ENCODE measurements around the gene SLC4A1. TPM values are rescaled to one million over a fixed set of nuclear protein-coding genes. Genes with fewer than 3 reads are reported as not detected.

The SLC4A1 gene
- total RNA-seq, 1 donor from 2014 or later: not detected

GRCh38 chr17:44217738-44218343 lies 50.1 kb downstream of the SLC4A1 start:
- Mint-ChIP-seq H3K4me1 (peaks cover 52% of the 10 kb centered on the region), H3K9me3 (no peaks in the 10 kb centered on the region), H3K27me3 (no peaks in the 10 kb centered on the region), H3K36me3 (ENCODE audit: low read depth) (peaks cover 53% of the 10 kb centered on the region), H3K4me3 (peak overlapping the region; percentile 97), H3K27ac (peak overlapping the region; percentile 97)
- intact Hi-C loops (cut with micrococcal nuclease): loop anchor here (1.0 to 10.0 kb wide), 5 partner anchors 8 to 287 kb away; partner anchors contain the start of genes GPATCH8 and HROB
- no peak for DNase-seq

- H3K4me1 Mint-ChIP-seq: peaks cover 42% of the 10 kb centered on the region
- peak overlapping the region; percentile 97 for H3K27ac Mint-ChIP-seq
- DNase-seq: no peak
- H3K36me3 Mint-ChIP-seq (ENCODE audit: low read depth): peaks cover 58% of the 10 kb centered on the region
- intact Hi-C loops (cut with micrococcal nuclease): loop anchor here (10.0 kb wide), 1 partner anchor 288 kb away; the partner anchor contains the start of gene GPATCH8
- H3K9me3 Mint-ChIP-seq: no peaks in the 10 kb centered on the region
- H3K27me3 Mint-ChIP-seq: no peaks in the 10 kb centered on the region
- H3K4me3 Mint-ChIP-seq: peak overlapping the region; percentile 97
Observed at GRCh38 chr17:44216694-44217093, 51.2 kb downstream of the SLC4A1 start.

- no peaks in the 10 kb centered on the region for H3K27me3 Mint-ChIP-seq
- peak overlapping the region; percentile 97 for H3K27ac Mint-ChIP-seq
- H3K4me1 Mint-ChIP-seq: peaks cover 38% of the 10 kb centered on the region
- peak; percentile 81 for DNase-seq
- peak overlapping the region; percentile 97 for H3K4me3 Mint-ChIP-seq
- no peaks in the 10 kb centered on the region for H3K9me3 Mint-ChIP-seq
- intact Hi-C loops (cut with micrococcal nuclease): loop anchor here (10.0 kb wide), 1 partner anchor 289 kb away; the partner anchor contains the start of gene GPATCH8
- peaks cover 61% of the 10 kb centered on the region for H3K36me3 Mint-ChIP-seq (ENCODE audit: low read depth)
Observed at GRCh38 chr17:44216173-44216572, 51.8 kb downstream of the SLC4A1 start.

- H3K27me3 Mint-ChIP-seq: no peaks in the 10 kb centered on the region
- no peaks in the 10 kb centered on the region for H3K9me3 Mint-ChIP-seq
- intact Hi-C loops (cut with micrococcal nuclease): loop anchor here (10.0 kb wide), 1 partner anchor 290 kb away; the partner anchor contains the start of gene GPATCH8
- H3K27ac Mint-ChIP-seq: peak overlapping the region; percentile 32
- peaks cover 65% of the 10 kb centered on the region for H3K36me3 Mint-ChIP-seq (ENCODE audit: low read depth)
- peak overlapping the region; percentile 55 for H3K4me3 Mint-ChIP-seq
- DNase-seq: no peak
- peaks cover 45% of the 10 kb centered on the region for H3K4me1 Mint-ChIP-seq
Observed at GRCh38 chr17:44214896-44215295, 53.0 kb downstream of the SLC4A1 start.

GRCh38 chr17:44214230-44214494 lies 53.8 kb downstream of the SLC4A1 start:
- Mint-ChIP-seq H3K27ac (peak overlapping the region; percentile 30), H3K4me1 (peaks cover 52% of the 10 kb centered on the region), H3K27me3 (no peaks in the 10 kb centered on the region), H3K36me3 (ENCODE audit: low read depth) (peaks cover 72% of the 10 kb centered on the region), H3K4me3 (no peak overlapping the region), H3K9me3 (no peaks in the 10 kb centered on the region)
- DNase-seq: no peak
- intact Hi-C loops (cut with micrococcal nuclease): loop anchor here (10.0 kb wide), 1 partner anchor 291 kb away; the partner anchor contains the start of gene GPATCH8

GRCh38 chr17:44213403-44214229 lies 54.3 kb downstream of the SLC4A1 start:
- H3K4me1 Mint-ChIP-seq: peaks cover 53% of the 10 kb centered on the region
- peaks cover 77% of the 10 kb centered on the region for H3K36me3 Mint-ChIP-seq (ENCODE audit: low read depth)
- intact Hi-C loops (cut with micrococcal nuclease): loop anchor here (10.0 kb wide), 1 partner anchor 291 kb away; the partner anchor contains the start of gene GPATCH8
- no peaks in the 10 kb centered on the region for H3K27me3 Mint-ChIP-seq
- H3K27ac Mint-ChIP-seq: peak overlapping the region; percentile 30
- H3K4me3 Mint-ChIP-seq: peak overlapping the region; percentile 5
- no peak for DNase-seq
- H3K9me3 Mint-ChIP-seq: no peaks in the 10 kb centered on the region

- Mint-ChIP-seq H3K27me3 (no peaks in the 10 kb centered on the region), H3K9me3 (no peaks in the 10 kb centered on the region), H3K4me1 (peaks cover 58% of the 10 kb centered on the region), H3K27ac (peak overlapping the region; percentile 37), H3K36me3 (ENCODE audit: low read depth) (peaks cover 79% of the 10 kb centered on the region), H3K4me3 (no peak overlapping the region)
- intact Hi-C loops (cut with micrococcal nuclease): loop anchor here (10.0 kb wide), 1 partner anchor 292 kb away; the partner anchor contains the start of gene GPATCH8
- DNase-seq: no peak
Observed at GRCh38 chr17:44212507-44213402, 55.2 kb downstream of the SLC4A1 start.

GRCh38 chr17:44211281-44212265 lies 56.4 kb downstream of the SLC4A1 start:
- DNase-seq: no peak
- H3K36me3 Mint-ChIP-seq (ENCODE audit: low read depth): peaks cover 76% of the 10 kb centered on the region
- peaks cover 51% of the 10 kb centered on the region for H3K4me1 Mint-ChIP-seq
- H3K27me3 Mint-ChIP-seq: no peaks in the 10 kb centered on the region
- no peaks in the 10 kb centered on the region for H3K9me3 Mint-ChIP-seq
- intact Hi-C loops (cut with micrococcal nuclease): loop anchor here (10.0 kb wide), 1 partner anchor 293 kb away; the partner anchor contains the start of gene GPATCH8
- peak overlapping the region; percentile 66 for H3K27ac Mint-ChIP-seq
- peak overlapping the region; percentile 21 for H3K4me3 Mint-ChIP-seq

GRCh38 chr17:44210342-44211192 lies 57.4 kb downstream of the SLC4A1 start:
- no peaks in the 10 kb centered on the region for H3K9me3 Mint-ChIP-seq
- DNase-seq: peak; percentile 97
- no peaks in the 10 kb centered on the region for H3K27me3 Mint-ChIP-seq
- H3K27ac Mint-ChIP-seq: peak overlapping the region; percentile 87
- intact Hi-C loops (cut with micrococcal nuclease): loop anchor here (1.0 to 10.0 kb wide), 4 partner anchors 8 to 294 kb away; partner anchors contain the start of gene GPATCH8
- H3K4me1 Mint-ChIP-seq: peaks cover 42% of the 10 kb centered on the region
- H3K36me3 Mint-ChIP-seq (ENCODE audit: low read depth): peaks cover 74% of the 10 kb centered on the region
- peak overlapping the region; percentile 85 for H3K4me3 Mint-ChIP-seq

- H3K4me3 Mint-ChIP-seq: peak overlapping the region; percentile 85
- H3K27me3 Mint-ChIP-seq: no peaks in the 10 kb centered on the region
- H3K36me3 Mint-ChIP-seq (ENCODE audit: low read depth): peaks cover 69% of the 10 kb centered on the region
- no peaks in the 10 kb centered on the region for H3K9me3 Mint-ChIP-seq
- intact Hi-C loops (cut with micrococcal nuclease): loop anchor here (1.0 to 10.0 kb wide), 4 partner anchors 8 to 295 kb away; partner anchors contain the start of gene GPATCH8
- peak overlapping the region; percentile 87 for H3K27ac Mint-ChIP-seq
- H3K4me1 Mint-ChIP-seq: peaks cover 36% of the 10 kb centered on the region
- DNase-seq: peak; percentile 75
Observed at GRCh38 chr17:44209786-44210341, 58.1 kb downstream of the SLC4A1 start.

- intact Hi-C loops (cut with micrococcal nuclease): no loop called here
- no peaks in the 10 kb centered on the region for H3K27me3 Mint-ChIP-seq
- no peak for DNase-seq
- H3K27ac Mint-ChIP-seq: no peak overlapping the region
- H3K4me3 Mint-ChIP-seq: no peak overlapping the region
- no peaks in the 10 kb centered on the region for H3K9me3 Mint-ChIP-seq
- peaks cover 48% of the 10 kb centered on the region for H3K36me3 Mint-ChIP-seq (ENCODE audit: low read depth)
- H3K4me1 Mint-ChIP-seq: peaks cover 42% of the 10 kb centered on the region
Observed at GRCh38 chr17:44207743-44208142, 60.2 kb downstream of the SLC4A1 start.

All from activated CD4-positive, alpha-beta T cell treated with anti-CD3 and anti-CD28 coated beads, Interleukin-2, amount 10 ng/mL, durations not matched to agents 24 days and 14 days (primary cell).